ENCODE results near the gene RPP38. TPM values are rescaled to one million over a fixed set of nuclear protein-coding genes. Genes with fewer than 3 reads are reported as not detected.
A peak's percentile ranks its signal among the peaks of the same experiment; 100 is the strongest.

RPP38 gene
- total and polyA plus RNA-seq, 5 experiments from 2014 or later = 15.0 to 32.0 (median 19.9) TPM

DNA sequence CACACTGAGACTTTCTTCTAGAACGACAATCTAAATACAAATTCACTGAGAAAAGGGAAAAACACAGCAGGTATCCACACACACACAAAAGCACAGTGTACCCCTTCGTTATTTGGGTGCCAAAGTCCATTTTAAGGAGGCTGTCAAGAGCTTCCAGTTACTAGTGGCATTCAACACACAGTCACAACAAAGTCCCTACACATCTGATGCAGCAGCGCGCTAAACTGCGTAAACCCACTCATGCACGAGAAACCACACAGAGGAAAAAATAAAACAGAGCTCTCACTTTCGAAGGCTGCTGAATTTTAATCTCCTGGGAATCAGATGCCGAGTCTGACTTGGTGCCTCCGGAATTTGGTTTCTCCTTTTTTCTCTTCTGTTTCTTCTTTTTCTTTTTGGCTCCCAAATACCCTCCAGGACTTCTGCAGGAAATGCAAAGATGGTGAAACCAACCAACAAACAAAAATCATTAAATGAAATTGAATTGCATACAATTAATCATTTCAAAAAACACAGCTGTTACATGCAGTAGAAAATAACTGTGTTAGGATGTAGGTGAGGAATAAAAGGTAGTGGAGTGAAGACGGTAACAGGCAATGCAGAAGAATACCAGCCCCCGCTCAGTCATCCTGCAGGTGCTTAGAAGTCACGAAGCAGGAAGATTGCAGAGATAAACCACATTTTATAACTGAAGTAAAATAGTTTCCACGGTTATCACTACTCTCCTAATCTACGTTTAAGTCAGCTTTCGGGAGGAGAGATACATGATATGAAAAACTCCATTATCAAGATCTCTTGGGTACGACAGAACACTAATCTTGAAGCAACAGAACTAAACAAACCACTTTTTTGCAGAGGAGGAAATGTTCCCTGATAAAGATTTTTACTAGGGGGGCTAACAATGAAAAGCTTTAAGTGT is 44.2 kb downstream of the RPP38 start:
- Mint-ChIP-seq H3K9me3 (peaks cover 0 to 2% (median 0%) of the 10 kb centered on the region in 9 donors), H3K36me3 (peaks cover 0 to 42% (median 11%) of the 10 kb centered on the region in 3 donors), H3K4me3 (peak overlapping the region; percentile 34 to 78 (median 70)), H3K27me3 (no peaks in the 10 kb centered on the region), H3K4me1 (peaks cover 34 to 64% (median 59%) of the 10 kb centered on the region in 4 donors), H3K27ac (peak overlapping the region; percentile 46 to 83 (median 70))
- ATAC-seq = peak; percentile 61 to 64
- POLR2A ChIA-PET = interaction anchor here (0.7 to 1.3 kb wide), 3 partner anchors 25 to 771 kb away, joined by 3 to 4 read pairs (median 4); no protein-coding TSS in a partner anchor
- peak in 2 of 10 donors; percentile 15 to 21 for DNase-seq

DNA sequence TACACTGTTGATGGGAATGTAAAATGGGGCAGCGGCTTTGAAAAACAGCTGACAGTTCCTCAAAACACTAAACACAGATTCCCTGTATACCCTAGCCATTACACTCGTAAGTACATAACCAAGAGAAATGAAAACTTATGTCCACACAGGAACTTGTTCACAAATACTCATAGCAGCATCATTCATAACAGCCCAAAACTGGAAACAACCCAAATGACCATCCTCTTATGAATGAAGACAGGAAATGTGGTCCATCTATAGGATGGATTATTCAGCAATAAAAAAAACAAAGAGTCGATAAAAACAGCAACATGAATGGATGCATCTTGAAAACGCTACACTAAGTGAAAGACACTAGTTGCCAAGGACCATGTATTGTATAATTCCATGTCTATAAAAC is 47.6 kb downstream of the RPP38 start:
- no peak for ATAC-seq
- H3K4me3 Mint-ChIP-seq = peak overlapping the region in 1 of 10 donors; percentile 39
- DNase-seq = no peak
- peaks cover 33 to 70% (median 64%) of the 10 kb centered on the region in 4 donors for H3K4me1 Mint-ChIP-seq
- no peaks in the 10 kb centered on the region for H3K27me3 Mint-ChIP-seq
- POLR2A ChIA-PET = interaction anchor here (0.6 kb wide), 1 partner anchor 43 kb away, joined by 4 read pairs; no protein-coding TSS in a partner anchor
- H3K36me3 Mint-ChIP-seq = peaks cover 0 to 18% (median 4%) of the 10 kb centered on the region in 3 donors
- H3K9me3 Mint-ChIP-seq = peaks cover 0 to 2% (median 0%) of the 10 kb centered on the region in 9 donors
- peak overlapping the region in 3 of 10 donors; percentile 7 to 21 (median 7) for H3K27ac Mint-ChIP-seq

DNA sequence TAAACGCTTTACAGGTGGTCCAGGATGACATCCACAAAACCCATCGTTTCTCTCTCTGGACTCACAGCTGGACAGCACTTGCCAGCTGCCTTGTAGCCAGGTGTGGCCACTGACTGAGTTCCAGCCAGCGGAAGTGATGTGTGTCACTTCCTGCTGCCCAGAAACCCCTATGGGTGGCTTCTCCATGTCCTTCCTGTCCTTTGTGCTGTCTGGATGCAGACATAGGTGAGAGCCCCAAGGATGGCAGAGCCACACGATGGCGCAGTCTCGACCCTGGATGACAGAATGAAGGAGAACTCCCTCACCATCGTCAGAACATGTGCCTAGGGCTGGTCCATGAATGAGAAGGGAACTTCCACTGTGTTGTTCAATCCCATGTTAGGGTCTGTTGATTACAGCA is 49.2 kb downstream of the RPP38 start:
- Mint-ChIP-seq H3K9me3 (peaks cover 0 to 4% (median 0%) of the 10 kb centered on the region in 9 donors), H3K4me1 (peaks cover 29 to 69% (median 55%) of the 10 kb centered on the region in 4 donors), H3K27me3 (no peaks in the 10 kb centered on the region), H3K4me3 (peak overlapping the region in 2 of 10 donors; percentile 12 to 39), H3K36me3 (peaks cover 0 to 9% (median 2%) of the 10 kb centered on the region in 3 donors), H3K27ac (peak overlapping the region in 5 of 10 donors; percentile 9 to 47 (median 34))
- POLR2A ChIA-PET = no interaction called here
- ATAC-seq = no peak
- DNase-seq = no peak

DNA sequence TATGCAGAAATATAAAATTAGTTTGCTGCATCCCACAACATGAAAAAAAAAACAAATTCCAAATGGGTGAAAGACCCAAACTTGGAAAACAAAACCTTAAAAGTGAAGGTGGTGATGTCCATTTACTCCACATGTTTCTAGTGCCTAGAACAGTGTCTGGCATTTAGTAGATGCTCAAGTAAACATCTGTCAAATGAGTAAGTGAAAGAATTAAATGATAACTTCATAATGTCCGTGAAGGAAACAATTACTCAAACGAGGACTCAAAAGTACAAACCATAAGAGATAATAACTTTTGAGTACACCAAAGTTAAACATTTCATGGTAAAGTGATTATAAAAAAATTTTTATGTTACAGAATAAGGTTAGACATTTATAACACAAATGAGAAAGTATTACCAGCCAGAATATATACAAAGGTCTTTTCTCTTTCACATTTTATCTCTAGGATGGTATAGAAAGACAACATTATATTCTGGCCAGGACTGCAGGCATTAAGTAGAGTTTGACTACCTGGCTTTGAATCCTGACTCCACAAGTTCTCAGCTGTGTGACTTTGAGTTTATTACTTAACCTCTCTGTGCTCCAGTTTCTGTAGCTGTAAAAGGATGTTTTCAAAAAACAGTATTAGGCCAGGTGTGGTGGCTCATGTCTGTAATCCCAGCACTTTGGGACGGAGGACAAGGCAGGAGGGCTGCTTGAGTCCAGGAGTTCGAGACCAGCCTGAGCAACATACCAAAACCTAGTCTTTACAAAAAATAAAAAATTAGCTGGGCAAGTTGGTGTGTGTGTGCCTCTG is 50.6 kb downstream of the RPP38 start:
- Mint-ChIP-seq H3K9me3 (peaks cover 0 to 4% (median 0%) of the 10 kb centered on the region in 9 donors), H3K4me3 (no peak overlapping the region), H3K36me3 (peaks cover 0 to 9% (median 0%) of the 10 kb centered on the region in 3 donors), H3K27me3 (no peaks in the 10 kb centered on the region), H3K27ac (peak overlapping the region in 4 of 10 donors; percentile 19 to 56 (median 41)), H3K4me1 (peaks cover 24 to 68% (median 53%) of the 10 kb centered on the region in 4 donors)
- POLR2A ChIA-PET = interaction anchor here (0.6 to 1.3 kb wide), 4 partner anchors 9 to 46 kb away, joined by 3 to 4 read pairs (median 3); partner anchors contain the start of gene NMT2
- ATAC-seq (no peak), DNase-seq (no peak)

DNA sequence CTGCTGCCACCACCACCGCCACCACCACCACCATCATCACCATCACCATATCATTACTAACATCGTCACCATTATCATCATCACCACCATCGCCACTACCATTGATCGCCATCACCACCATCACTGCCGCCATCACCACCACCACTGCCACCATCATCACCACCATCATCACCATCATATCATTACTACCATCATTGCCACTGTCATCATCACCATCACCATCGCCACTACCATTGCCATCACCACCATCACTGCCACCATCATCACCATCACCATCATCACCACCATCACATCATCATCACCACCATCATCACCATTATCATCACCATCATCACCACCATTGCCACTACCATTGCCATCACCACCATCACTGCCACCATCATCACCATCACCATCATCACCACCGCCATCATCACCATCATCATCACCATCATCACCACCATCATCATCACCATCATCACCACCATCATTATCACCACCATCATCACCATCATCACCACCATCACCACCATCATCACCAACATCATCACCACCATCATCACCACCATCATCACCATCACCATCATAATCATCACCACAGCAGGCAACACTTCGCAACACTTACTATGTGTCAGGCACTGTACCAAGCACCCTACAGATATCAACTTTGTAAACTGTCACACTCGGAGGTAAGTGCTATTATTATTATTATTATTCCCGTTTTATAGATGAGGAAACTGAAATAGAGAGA is 52.1 kb downstream of the RPP38 start:
- DNase-seq (no peak), ATAC-seq (no peak)
- Mint-ChIP-seq H3K4me3 (no peak overlapping the region), H3K36me3 (peaks cover 0 to 9% (median 2%) of the 10 kb centered on the region in 3 donors), H3K4me1 (peaks cover 27 to 62% (median 48%) of the 10 kb centered on the region in 4 donors), H3K9me3 (peaks cover 0 to 4% (median 0%) of the 10 kb centered on the region in 9 donors), H3K27ac (no peak overlapping the region), H3K27me3 (no peaks in the 10 kb centered on the region)
- POLR2A ChIA-PET = interaction anchor here (1.0 to 1.3 kb wide), 2 partner anchors 17 to 19 kb away, joined by 3 read pairs; partner anchors contain the start of gene NMT2

DNA sequence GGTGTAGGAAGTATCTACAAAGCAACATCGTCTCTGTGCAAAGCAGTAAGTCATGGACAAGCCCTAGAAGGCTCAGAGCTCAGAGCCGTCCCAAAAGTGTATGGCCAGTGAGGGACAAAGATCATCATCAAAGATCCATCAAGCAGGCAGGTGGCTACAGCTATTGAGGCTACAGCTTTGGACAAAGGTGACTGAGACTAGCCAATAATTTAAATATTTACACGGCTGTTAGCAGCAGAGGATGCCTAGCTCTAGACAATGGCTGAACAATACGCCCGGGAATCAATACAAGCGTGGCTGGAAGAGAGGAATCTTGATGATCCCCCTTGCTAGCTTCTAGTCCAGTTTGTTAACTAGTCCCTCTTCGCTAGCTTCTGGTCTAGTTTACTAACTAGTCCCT is 53.4 kb downstream of the RPP38 start:
- H3K27ac Mint-ChIP-seq = peak overlapping the region in 2 of 10 donors; percentile 58 to 61

DNA sequence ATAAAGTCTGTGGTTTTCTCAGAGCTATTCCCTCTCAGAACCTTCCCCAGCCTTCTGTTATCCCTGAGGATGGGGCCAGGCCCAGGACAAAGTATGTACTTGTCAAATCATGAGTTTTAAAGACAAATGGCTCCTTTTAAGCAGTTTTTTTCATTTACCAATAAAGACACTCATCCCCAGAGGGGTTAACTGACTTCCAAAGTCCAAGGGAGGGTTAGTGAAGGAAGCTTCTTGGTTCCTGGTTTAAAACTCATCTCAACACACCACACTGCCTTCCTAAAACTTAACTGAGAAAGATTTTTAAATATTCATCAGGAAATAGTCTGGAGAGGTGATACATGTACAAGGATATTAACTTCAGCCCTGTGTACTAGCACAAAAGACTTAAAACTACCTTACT is 55.4 kb downstream of the RPP38 start:
- no peak for DNase-seq
- POLR2A ChIA-PET = no interaction called here
- H3K36me3 Mint-ChIP-seq = peaks cover 0 to 19% (median 18%) of the 10 kb centered on the region in 3 donors
- H3K27me3 Mint-ChIP-seq = no peaks in the 10 kb centered on the region
- peaks cover 0 to 4% (median 0%) of the 10 kb centered on the region in 9 donors for H3K9me3 Mint-ChIP-seq
- peak overlapping the region in 3 of 10 donors; percentile 34 to 76 (median 54) for H3K27ac Mint-ChIP-seq
- no peak overlapping the region for H3K4me3 Mint-ChIP-seq
- ATAC-seq = no peak
- H3K4me1 Mint-ChIP-seq = peaks cover 17 to 61% (median 37%) of the 10 kb centered on the region in 4 donors

More for the DNA sequence above, 53.4 kb downstream of the RPP38 start:
- no peak for ATAC-seq
- DNase-seq = no peak
- Mint-ChIP-seq H3K9me3 (peaks cover 0 to 4% (median 0%) of the 10 kb centered on the region in 9 donors), H3K4me1 (peaks cover 20 to 64% (median 42%) of the 10 kb centered on the region in 4 donors), H3K36me3 (peaks cover 0 to 15% (median 7%) of the 10 kb centered on the region in 3 donors), H3K4me3 (no peak overlapping the region), H3K27me3 (no peaks in the 10 kb centered on the region)
- POLR2A ChIA-PET = interaction anchor here (0.6 kb wide), 1 partner anchor 60 kb away, joined by 4 read pairs; no protein-coding TSS in a partner anchor

Other genes with a start within 250 kb of the RPP38 start
- gene SUV39H2, start 218.5 kb upstream of the RPP38 start, total RNA-seq = 1 to 10 TPM; 3.9 to 4.4 TPM
- 1 to 10 TPM; 2.8 to 8.6 (median 3.7) TPM for gene SUV39H2, start 218.5 kb upstream of the RPP38 start, polyA plus RNA-seq
- 10 to 100 TPM; 24.0 to 32.4 TPM for gene DCLRE1C, start 143.3 kb upstream of the RPP38 start, total RNA-seq
- gene DCLRE1C, start 143.3 kb upstream of the RPP38 start, polyA plus RNA-seq = 10 to 100 TPM; 15.8 to 20.5 (median 16.9) TPM
- gene MEIG1, start 138.0 kb upstream of the RPP38 start, total RNA-seq = not detected
- 1 to 10 TPM in 1 of 3 donors, under 1 TPM in 1, not detected in 1; 0.55 to 2.2 TPM for gene MEIG1, start 138.0 kb upstream of the RPP38 start, polyA plus RNA-seq
- not detected for gene OLAH, start 53.4 kb upstream of the RPP38 start, total RNA-seq
- gene OLAH, start 53.4 kb upstream of the RPP38 start, polyA plus RNA-seq = not detected
- 1 to 10 TPM in 1 of 2 experiments, not detected in 1; 1.2 TPM for gene ACBD7, start 8.6 kb upstream of the RPP38 start, total RNA-seq
- under 1 TPM in 1 of 3 donors, not detected in 2; 0.19 TPM for gene ACBD7, start 8.6 kb upstream of the RPP38 start, polyA plus RNA-seq
- gene NMT2, start 71.3 kb downstream of the RPP38 start, total RNA-seq = 10 to 100 TPM; 81.3 to 86.4 TPM
- gene NMT2, start 71.3 kb downstream of the RPP38 start, polyA plus RNA-seq = 10 to 100 TPM; 31.7 to 40.4 (median 34.9) TPM